GM18511 (cell line): Measurements from ENCODE around the gene PRKG1.
A peak's percentile ranks its signal among the peaks of the same experiment; 100 is the strongest.
"Not testable (repeated sequence)": the region's sequence is repeated elsewhere in the genome, so short reads cannot be mapped to it uniquely, and the experiment has no call there.

Experiments used
- ATAC-seq: cut with Tn5 transposase; IDR thresholded peaks from one replicate; pipeline ENCODE4 v1.9.1; 2021; ENCODE audit warnings: mild to moderate bottlenecking, moderate library complexity; ENCODE audit not compliant: unreplicated experiment

PRKG1 gene

DNA sequence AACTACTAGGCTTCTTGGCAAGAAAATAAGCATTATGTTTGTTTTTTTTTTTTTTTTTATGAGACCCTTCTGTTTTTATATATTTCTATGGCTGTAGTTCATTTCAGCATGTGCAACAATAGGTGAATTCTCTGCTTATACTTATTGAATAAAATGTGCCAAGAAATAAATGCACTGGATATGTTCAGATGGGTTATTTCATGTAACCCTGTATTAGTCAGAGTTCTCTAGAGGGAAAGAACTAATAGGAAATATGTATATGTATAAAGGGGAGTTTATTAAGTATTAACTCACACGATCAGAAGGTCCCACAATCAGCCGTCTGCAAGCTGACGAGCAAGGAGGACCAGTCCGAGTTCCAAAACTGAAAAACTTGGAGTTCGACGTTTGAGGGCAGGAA, 332.3 kb downstream of the PRKG1 start:
- no peak for ATAC-seq

- no peak for ATAC-seq
Measured at GRCh38 chr10:51416494-51416893, 342.2 kb downstream of the PRKG1 start.

- no peak for ATAC-seq
Measured at GRCh38 chr10:51419196-51420093, 345.2 kb downstream of the PRKG1 start.

DNA sequence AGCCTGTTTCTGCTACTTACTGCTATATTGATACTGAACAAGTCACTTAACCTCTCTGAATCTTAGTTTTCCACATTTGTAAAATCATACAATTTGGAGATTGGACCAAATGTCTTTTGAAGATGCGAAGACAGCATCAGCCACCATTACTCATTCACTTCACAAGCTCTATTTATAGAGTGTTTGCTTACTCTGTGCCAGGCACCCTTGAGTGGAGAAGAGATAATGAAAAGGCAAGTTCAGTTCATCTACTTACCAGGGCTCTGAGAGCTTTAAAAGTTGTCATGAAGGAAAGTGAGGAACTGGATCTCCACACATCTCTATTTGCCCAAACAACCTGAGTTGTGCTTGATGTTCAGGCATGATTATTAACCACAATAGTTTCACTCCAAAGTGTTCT, 347.6 kb downstream of the PRKG1 start:
- ATAC-seq = no peak

DNA sequence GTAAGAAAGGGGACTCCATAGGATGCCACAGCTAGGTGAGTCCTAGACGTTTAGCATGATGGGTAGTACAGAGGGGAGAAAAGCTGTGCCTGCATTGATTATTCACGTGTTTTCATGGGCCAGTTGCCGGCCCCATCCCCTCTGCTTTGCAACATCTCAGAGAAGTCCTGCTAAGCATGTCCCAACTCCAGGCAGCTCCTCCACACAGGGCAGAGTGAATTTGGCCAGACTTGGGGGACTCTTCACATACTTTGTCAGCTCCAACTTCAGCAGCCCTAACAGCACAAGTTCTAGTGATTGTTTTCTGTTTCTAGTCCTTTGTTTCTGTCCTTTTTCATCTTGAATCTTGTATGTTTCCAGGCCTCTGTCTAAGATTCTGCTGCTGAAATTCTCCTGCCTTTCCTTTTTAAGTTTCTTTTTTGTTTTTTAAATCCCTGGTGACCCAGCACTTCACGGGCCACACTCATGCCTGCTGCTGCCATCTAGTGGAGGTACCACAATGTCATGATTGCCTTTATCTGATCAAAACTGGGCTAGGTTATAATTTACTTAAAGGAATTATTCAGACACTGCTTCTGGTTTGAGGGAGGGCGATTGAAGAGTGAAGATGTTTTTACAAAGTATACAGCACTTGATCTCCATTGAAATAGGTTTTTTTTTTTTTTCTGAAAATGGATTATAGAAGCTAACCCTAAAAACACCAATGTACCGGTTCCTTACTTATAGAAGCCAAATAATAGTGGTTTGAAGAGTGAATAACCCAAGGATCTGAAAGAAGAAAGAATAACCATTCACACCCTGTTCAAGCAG, 348.2 kb downstream of the PRKG1 start:
- peak; percentile 75 for ATAC-seq

GRCh38 chr10:51423121-51423452, 348.8 kb downstream of the PRKG1 start:
- ATAC-seq = no peak

DNA sequence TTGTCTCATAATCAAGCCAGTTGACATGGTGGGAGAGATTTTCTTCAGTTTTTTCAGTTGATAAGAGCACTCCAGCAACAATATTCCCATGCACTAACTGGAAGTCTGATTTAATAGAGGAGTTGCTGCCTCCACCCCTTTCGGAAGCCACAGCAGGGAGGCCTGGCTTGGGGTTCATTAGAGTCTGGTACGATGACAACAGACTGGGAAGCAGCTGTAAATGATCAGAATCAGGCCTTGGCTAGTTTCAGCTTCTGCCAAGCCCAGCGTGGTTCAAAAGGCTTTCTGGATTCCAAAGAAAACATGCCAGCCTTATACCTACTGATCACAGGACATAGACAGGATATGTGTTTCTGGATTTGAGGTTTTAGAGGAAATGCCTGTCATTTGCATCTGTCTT, 351.1 kb downstream of the PRKG1 start:
- no peak for ATAC-seq

DNA sequence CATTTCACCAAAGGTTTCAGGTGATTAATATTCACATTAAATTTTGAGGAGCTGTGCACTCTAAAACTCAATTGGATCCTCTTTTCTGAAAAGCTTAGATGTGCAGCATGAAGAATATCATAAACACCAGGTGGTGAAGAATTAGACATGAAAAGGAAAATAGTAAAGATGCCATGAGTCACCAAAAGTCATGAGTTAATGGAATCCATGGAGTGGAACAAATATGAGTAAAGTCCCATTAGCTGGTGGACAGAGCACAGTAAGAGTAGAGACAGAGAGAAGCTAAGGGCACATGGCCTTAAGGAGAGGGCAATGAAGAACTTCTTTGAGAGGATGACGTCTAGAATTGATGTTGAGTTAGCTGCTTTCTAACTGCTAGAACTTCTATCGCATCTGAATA, 353.5 kb downstream of the PRKG1 start:
- ATAC-seq = no peak

DNA sequence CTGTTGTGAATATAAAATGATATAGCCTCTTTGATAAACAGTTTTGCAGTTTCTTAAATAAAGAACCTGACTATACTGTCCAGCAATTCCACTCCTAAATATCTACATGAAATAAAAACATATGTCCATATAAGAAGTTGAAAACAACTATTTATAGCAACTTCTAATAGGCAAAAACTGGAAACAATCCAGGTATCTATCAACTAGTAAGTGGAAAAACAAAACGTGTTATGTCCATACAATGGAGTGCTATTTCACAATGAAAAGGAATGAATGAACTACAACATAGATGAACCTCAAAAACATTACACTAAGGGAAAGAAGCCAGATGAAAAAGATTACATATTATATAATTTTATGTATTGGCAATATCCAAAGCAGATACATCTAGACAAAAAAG, 356.2 kb downstream of the PRKG1 start:
- ATAC-seq = no peak

DNA sequence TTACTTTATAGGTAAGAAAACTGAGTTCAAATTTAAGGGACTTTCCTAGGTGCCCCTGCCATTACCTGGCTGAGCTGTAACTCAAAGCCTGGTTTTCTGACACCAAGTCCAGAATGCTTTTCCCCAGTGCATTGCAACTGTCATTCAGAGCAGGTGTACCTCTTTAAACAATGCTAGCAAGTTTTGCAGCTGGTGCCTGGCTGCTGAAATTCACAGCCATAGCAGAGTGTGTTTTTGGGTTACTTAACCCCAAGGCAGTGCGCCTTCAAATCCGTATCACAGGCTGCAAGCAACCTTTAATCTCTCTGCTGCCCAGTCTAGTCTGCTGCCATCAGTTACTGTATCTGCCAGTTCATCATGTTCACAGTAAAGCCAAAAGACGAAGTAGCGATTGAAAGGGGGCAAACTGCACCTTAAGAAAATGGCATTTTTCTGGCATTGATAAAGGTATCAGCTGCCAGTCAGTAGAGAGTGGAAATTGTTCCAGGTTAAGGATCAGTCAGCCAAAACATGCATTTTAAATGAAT, 359.7 kb downstream of the PRKG1 start:
- ATAC-seq = no peak

DNA sequence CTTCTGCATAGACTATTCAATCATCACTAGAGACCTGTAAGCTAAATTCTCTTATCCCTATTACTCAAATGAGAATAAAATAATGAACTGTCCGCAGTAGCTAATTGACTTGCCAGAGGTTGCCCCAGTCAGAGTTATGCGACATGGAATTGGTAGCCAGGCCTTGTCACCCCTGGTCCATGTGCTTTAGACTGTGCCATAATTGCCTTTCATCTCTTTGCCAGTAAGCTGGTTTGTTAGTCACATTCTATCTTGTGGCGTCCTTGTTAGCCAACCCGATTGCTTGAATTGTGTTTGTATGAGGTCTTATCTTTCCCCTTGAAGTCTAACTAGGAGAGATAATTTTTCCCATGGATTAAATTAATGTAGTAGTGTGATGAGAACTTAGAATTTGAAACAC, 362.5 kb downstream of the PRKG1 start:
- no peak for ATAC-seq

DNA sequence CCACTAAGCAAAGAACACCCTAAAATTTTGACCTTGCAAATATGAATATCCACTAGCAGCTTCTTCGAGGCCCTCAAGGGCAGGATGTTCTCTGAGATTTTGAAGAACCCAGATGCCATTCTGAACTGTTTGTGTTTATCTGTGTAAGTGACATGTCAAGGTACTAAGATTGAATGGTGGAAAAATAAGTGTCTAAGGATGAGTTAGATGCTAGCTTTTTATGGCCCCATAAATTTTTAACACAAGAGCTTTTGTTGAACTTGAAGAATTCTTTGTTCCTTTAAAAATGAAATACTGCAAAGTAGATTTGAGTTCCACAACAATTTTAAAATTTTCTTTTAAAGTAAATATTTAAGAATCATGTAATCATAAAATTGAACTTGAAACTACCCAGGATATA, 365.4 kb downstream of the PRKG1 start:
- no peak for ATAC-seq

GRCh38 chr10:51445588-51445987, 371.3 kb downstream of the PRKG1 start:
- no peak for ATAC-seq

- ATAC-seq = no peak
Measured at GRCh38 chr10:51447119-51447518, 372.8 kb downstream of the PRKG1 start.

DNA sequence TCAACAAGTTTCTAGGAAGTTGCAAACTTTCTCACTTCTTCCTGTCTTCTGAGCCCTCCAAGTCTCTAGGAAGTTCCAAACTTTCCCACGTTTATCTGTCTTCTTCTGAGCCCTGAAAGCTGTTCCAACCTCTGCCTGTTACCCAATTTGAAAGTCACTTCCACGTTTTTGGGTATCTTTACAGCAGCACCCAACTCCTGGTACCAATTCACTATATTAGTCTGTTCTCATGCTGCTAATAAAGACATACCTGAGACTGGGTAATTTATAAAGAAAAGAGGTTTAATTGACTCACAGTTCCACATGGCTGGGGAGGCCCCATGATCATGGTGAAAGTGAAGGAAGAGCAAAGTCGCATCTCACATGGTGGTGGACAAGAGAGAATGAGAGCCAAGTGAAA, 381.5 kb downstream of the PRKG1 start:
- ATAC-seq = not testable (repeated sequence)

GRCh38 chr10:51459476-51459875, 385.2 kb downstream of the PRKG1 start:
- ATAC-seq = no peak

- ATAC-seq = no peak
Measured at GRCh38 chr10:51462076-51462779, 387.9 kb downstream of the PRKG1 start.

DNA sequence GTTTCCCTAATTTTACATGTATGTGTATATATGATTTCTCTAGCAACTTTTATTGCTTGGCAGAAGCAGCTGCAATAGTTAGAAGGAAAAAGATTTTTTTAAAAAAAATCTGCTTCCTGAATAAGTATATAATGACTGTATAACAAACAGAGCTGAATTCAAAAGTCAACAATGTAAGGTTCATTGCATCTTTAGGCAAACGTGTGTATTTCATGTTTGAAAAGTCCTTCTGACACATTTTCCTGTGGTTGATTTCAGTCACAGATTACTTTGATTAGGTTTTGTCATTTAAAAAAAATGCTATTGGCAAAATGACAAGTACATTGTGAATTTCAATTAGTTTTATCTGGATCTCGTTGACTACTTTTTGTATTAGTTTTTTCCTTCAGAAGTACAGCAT, 394.1 kb downstream of the PRKG1 start:
- ATAC-seq = no peak

GRCh38 chr10:51469686-51470085, 395.4 kb downstream of the PRKG1 start:
- no peak for ATAC-seq

DNA sequence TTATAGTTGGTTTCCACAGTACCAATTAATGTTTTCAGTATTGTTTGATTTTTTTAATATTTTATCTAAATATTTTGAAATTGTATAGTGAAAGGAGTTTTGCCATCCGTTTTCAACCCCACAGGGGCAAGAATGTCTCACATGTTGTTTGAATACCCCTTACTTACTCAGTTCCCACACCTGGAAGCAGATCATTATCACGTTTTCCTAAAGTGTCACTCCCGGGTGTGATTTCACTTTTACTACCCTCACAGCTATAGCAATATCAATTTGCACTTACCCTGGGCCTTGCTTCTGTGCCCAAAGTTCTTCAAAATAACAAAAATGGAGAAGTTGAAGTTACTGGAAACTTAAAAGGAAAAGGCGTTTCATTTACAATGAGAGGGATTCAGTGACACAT, 397.0 kb downstream of the PRKG1 start:
- ATAC-seq = no peak

GRCh38 chr10:51472154-51472553, 397.9 kb downstream of the PRKG1 start:
- ATAC-seq = no peak
